NB4 (cell line): ENCODE data around the gene MS4A8.
"Not testable (repeated sequence)": the region's sequence is repeated elsewhere in the genome, so short reads cannot be mapped to it uniquely, and the experiment has no call there.

Source experiments
- DNase-seq: peaks from one replicate; pipeline ENCODE4 v3.0.0; 2010; ENCODE audit warnings: low read depth
- H3K4me3 ChIP-seq: one replicate; pipeline ENCODE4 v1.5.1; 2011; ENCODE audit warnings: mild to moderate bottlenecking, low read depth, low read length, moderate library complexity
- MYC ChIP-seq: IDR thresholded peaks from 2 replicates; pipeline ENCODE4 v1.6.1; 2011; ENCODE audit warnings: low read depth, low read length
- POLR2A ChIP-seq: IDR thresholded peaks from 2 replicates; pipeline ENCODE4 v1.6.1; 2011; ENCODE audit warnings: mild to moderate bottlenecking; ENCODE audit not compliant: insufficient read length; ENCODE audit errors: extremely low read depth
- TF ChIP-seq, protein P1 (sequence below): IDR thresholded peaks from one replicate; pipeline ENCODE4 v1.5.1; 2012; ENCODE audit warnings: low read depth, low read length
- TF ChIP-seq, protein P2 (sequence below): IDR thresholded peaks from 2 replicates; pipeline ENCODE4 v1.6.1; 2011; ENCODE audit warnings: low read depth, low read length

The MS4A8 gene

DNA sequence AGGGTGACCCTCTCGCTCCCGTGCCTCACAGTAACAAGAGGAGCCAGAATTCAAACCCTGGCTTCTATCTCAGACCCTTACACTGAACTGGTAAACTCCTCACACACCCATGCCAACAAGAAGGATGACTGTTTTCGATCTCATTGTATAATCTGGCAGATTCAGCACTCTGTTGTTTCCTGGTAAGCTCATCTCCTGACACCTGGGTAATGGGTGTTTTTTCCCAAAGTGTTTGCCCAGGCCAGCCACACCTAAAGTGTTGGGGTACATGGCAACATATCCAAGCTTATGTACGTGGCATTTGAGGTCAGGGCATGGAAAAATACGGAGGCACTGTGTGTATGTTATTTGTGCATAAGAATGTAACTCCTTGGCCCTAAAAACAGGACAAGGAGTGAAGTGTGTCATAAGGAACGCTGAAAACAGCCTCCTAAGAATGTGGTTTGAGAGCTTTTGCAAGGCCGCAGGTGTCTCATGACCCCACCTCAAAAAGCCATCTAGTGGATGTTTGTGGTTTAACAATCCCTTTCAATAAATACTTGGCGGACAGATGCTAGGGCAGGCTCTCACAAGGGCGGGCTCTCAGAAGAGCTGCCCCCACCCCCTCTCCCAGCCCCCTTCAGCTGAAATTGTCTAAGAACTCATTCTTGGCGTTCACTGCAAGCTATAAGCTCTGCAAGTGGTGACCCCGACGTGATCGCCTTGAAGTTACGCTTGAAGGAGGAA is 57.1 kb downstream of the MS4A8 start, which contains the start of gene MS4A15:
Gene MS4A15, plus strand, starts transcription at position 561 of the 726 bp plus-strand sequence. CDS start 6,867 bp downstream, outside the sequence.
- TF ChIP-seq, protein P1, sequence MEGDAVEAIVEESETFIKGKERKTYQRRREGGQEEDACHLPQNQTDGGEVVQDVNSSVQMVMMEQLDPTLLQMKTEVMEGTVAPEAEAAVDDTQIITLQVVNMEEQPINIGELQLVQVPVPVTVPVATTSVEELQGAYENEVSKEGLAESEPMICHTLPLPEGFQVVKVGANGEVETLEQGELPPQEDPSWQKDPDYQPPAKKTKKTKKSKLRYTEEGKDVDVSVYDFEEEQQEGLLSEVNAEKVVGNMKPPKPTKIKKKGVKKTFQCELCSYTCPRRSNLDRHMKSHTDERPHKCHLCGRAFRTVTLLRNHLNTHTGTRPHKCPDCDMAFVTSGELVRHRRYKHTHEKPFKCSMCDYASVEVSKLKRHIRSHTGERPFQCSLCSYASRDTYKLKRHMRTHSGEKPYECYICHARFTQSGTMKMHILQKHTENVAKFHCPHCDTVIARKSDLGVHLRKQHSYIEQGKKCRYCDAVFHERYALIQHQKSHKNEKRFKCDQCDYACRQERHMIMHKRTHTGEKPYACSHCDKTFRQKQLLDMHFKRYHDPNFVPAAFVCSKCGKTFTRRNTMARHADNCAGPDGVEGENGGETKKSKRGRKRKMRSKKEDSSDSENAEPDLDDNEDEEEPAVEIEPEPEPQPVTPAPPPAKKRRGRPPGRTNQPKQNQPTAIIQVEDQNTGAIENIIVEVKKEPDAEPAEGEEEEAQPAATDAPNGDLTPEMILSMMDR: peak; percentile 37
- TF ChIP-seq POLR2A (no peak), MYC (no peak)
- TF ChIP-seq, protein P2, sequence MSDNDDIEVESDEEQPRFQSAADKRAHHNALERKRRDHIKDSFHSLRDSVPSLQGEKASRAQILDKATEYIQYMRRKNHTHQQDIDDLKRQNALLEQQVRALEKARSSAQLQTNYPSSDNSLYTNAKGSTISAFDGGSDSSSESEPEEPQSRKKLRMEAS: 0 out of 2 replicates have a peak, but pooled peaks have one; percentile 19
- H3K4me3 ChIP-seq: no peak within 1 kb of the TSS
- DNase-seq: peak; percentile 68

DNA sequence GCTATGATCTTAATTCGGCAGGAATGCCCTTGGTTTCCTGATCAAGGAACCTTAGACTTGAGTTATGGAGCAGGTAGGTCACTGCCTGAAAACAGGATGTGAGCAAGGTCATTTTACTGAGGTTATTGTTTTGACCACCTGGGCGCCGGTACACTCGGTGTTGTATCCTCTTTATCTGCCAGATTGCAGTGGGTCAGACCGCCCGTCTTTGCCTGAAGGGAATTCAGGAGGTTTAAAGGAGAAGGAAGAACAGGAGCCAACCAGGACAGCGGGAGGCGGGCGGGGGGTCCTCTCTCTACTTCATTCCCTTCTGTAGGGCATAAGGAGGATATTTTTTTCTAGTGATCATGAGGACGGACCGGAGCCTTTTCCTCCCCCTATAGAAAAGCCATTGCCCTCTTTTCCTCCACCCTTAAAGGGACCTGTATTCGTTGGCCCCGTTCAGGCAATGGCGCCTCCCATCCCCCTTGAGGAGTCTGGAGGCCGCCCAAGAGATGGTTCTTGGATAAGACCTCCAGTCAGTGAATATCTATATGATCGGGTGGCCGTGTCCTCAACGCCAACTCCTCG is 57.9 kb downstream of the MS4A8 start:
- TF ChIP-seq, protein P1: no peak
- TF ChIP-seq POLR2A (no peak), MYC (no peak)
- TF ChIP-seq, protein P2: no peak

DNA sequence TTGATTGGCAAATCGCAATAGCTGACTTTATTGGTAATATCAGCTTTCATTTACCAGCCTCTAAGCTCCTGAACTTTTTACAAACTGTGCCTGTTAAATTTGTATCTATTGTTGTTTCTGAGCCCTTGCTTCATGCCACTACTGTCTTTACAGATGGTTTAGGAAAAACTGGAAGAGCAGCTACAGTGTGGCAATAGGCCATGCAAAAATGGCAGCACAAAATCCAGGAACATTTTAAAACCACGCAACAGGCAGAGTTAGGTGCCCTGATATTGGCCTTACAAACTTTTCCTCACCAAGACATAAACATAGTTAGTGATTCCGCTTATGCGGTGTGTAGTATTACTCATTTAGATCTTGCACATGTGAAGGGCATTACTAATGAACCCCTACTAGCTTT is 59.3 kb downstream of the MS4A8 start:
- H3K4me3 ChIP-seq, DNase-seq: not testable (repeated sequence)

More for the DNA sequence above, 57.9 kb downstream of the MS4A8 start:
- no peak for DNase-seq
- H3K4me3 ChIP-seq: no peak overlapping the region

DNA sequence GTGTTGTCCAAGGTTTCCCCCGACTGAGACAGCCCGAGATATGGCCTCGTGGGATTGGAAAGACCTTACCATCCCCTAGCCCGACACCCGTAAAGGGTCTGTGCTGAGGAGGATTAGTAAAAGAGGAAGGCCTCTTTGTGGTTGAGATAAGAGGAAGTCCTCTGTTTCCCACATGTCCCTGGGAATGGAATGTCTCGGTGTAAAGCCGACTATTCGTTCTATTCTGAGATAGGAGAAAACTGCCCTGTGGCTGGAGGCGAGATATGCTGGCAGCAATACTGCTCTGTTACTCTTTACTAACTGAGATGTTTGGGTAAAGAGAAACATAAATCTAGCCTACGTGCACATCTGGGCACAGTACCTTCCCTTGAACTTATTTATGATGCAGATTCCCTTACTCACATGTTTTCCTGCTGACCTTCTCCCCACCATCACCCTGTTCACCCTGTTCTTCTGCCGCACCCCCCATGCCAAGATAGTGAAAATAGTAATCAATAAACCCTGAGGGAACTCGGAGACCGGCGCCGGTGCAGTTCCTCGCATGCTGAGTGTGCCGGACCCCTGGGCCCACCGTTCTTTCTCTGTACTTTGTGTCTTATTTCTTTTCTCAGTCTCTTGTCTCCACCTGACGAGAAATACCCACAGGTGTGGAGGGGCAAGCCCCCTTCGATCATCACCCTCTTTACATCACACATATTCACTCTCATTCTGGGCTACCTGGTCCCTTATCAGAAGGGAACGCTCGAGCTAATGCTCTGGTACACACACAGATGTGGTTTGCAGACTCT is 60.2 kb downstream of the MS4A8 start:
- not testable (repeated sequence) for H3K4me3 ChIP-seq
- peak; percentile 79 for DNase-seq

DNA sequence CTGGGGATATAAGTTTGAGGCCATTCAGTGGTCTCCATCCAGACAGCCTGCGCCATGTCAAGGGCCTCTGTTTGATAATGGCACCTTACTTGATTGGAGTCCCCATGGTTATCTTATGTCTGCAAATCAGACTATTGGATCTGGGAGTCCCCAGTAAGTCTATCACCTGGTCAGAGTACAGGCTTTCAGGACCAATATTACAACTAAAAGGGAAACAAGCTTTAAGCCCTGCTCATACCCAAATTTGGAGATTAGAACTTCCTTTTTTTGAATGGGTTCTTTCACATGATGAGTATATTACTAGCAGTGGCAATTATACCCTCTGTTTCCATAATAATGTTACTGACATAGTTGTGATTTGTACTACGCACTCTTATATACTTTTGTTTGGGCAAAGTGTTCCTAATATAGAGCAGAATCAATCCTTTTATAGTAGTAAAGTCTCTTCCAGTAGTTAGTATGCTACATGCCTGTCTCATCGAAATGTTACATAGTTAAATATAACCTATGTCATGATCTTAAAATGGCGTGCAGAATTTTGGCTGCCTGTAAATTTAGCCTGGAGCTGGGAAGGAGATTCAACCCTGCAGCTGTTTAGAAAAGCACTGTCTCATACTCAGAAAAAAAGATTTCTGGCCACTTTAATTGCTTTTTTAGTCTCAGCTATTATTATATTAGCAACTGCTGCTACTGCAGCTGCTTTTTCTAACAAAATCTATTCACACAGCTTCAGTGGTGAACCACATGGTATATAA is 62.2 kb downstream of the MS4A8 start:
- TF ChIP-seq POLR2A (no peak), MYC (no peak)
- TF ChIP-seq, protein P2: no peak
- DNase-seq: no peak
- H3K4me3 ChIP-seq: no peak overlapping the region

DNA sequence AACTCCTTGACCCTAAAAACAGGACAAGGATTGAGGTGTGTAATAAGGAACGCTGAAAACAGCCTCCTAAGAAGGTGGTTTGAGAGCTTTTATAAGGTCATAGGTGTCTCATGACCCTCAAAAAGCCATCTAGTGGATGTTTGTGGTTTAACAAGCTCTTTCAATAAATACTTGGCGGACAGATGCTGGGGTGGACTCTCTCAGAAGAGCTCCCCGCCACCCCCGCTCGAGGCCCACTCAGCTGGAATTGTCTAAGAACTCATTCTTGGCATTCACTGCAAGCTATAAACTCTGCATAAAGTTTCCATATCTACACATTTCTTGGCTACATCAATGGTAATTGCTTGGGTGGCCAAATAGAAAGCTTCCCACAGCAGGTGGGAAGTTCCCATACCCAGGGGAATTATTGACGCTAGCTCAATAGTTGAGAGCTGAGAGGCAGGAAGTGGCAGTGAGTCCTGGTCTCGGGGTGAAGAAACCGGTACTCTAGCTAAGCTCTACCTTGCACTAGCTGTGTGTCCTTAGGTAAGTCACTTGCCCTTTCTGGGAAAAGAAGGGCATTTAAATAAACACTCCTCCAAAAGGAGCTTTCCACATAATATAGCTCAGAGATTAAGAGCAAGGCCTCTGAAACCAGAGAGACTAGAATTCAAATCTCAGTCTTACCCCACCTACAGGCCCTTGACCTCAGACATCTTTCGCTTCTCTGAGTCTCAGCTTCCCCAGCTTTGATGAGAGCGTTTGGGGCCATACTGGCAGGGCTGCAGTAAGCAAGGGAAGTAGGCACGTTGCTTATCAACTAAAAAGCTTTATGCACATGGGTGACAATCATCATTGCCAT is 63.7 kb downstream of the MS4A8 start:
- DNase-seq: peak; percentile 52
- H3K4me3 ChIP-seq: no peak overlapping the region
- TF ChIP-seq MYC: no peak
- TF ChIP-seq, protein P1: peak; percentile 47
- TF ChIP-seq, protein P2: no peak
- TF ChIP-seq POLR2A: no peak
